Retinal pigment epithelial cell (primary cell): ENCODE measurements around the gene NRAP.

ENCODE experiments used
- DNase-seq: peaks from one replicate; pipeline ENCODE4 v3.0.0-alpha.2; 2010; ENCODE audit warnings: low read depth
- H3K4me3 ChIP-seq: 2 replicates; pipeline ENCODE4 v1.5.1; 2011; ENCODE audit warnings: mild to moderate bottlenecking, low read length, control low read depth, moderate library complexity
- CTCF ChIP-seq: conservative IDR thresholded peaks from 2 replicates; pipeline ENCODE4 v1.5.1; 2011; ENCODE audit warnings: low read depth, low read length, control low read depth, inconsistent platforms

NRAP gene

GRCh38 chr10:113618338-113618737, 45.5 kb downstream of the NRAP start:
- DNase-seq = no peak
- H3K4me3 ChIP-seq = no peak overlapping the region
- TF ChIP-seq CTCF = no peak

- TF ChIP-seq CTCF = no peak
- no peak for DNase-seq
- H3K4me3 ChIP-seq = no peak overlapping the region
Measured at GRCh38 chr10:113617086-113617485, 46.8 kb downstream of the NRAP start.

GRCh38 chr10:113616244-113617074, 47.4 kb downstream of the NRAP start:
- peak; percentile 64 for TF ChIP-seq CTCF
- H3K4me3 ChIP-seq = no peak overlapping the region
- DNase-seq = no peak

- no peak for DNase-seq
- no peak for TF ChIP-seq CTCF
- no peak overlapping the region for H3K4me3 ChIP-seq
Measured at GRCh38 chr10:113613977-113614690, 49.7 kb downstream of the NRAP start.

GRCh38 chr10:113613427-113613826, 50.4 kb downstream of the NRAP start:
- no peak overlapping the region for H3K4me3 ChIP-seq
- no peak for DNase-seq
- no peak for TF ChIP-seq CTCF

- DNase-seq = no peak
- TF ChIP-seq CTCF = no peak
- H3K4me3 ChIP-seq = no peak overlapping the region
Measured at GRCh38 chr10:113612154-113612553, 51.7 kb downstream of the NRAP start.
